SU-DHL-6 (cell line): Measurements from ENCODE around the gene BLOC1S6.

Source experiments
- EZH2phosphoT487 ChIP-seq: fragments of 200-600 bp; sonication (generic), shearing (Covaris generic); conservative IDR thresholded peaks from 2 replicates; pipeline ENCODE4 v1.6.1; 2018; ENCODE audit warnings: mild to moderate bottlenecking, antibody characterized with exemption, low read length, moderate library complexity, mixed read lengths
- TF ChIP-seq, protein P1 (sequence below): fragments of 200-600 bp; sonication (generic); IDR thresholded peaks from one replicate; pipeline ENCODE4 v1.5.1; 2017; ENCODE audit warnings: antibody characterized with exemption, mild to moderate bottlenecking, low read length, moderate library complexity; ENCODE audit not compliant: insufficient read depth, poor library complexity, severe bottlenecking

DNA sequence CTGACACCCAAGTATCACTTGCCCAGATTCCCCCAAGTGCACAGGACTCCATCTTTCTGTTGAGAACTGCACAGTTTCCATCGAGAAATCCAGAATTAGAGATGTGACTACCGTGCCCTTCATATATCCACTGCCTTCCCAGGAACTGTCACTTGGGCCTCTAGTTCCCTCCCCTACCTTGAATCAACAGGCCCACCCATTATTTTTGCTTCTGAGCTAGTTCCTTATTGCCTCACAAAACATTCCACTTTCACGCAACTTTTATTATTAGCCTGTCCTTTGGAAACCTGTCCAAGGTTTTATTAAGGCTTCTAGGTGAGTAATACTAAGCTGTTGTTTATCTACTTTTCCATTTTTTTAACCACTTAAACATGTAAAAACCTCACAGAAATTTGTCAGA, 47.5 kb upstream of the BLOC1S6 start:
- TF ChIP-seq, protein P1, sequence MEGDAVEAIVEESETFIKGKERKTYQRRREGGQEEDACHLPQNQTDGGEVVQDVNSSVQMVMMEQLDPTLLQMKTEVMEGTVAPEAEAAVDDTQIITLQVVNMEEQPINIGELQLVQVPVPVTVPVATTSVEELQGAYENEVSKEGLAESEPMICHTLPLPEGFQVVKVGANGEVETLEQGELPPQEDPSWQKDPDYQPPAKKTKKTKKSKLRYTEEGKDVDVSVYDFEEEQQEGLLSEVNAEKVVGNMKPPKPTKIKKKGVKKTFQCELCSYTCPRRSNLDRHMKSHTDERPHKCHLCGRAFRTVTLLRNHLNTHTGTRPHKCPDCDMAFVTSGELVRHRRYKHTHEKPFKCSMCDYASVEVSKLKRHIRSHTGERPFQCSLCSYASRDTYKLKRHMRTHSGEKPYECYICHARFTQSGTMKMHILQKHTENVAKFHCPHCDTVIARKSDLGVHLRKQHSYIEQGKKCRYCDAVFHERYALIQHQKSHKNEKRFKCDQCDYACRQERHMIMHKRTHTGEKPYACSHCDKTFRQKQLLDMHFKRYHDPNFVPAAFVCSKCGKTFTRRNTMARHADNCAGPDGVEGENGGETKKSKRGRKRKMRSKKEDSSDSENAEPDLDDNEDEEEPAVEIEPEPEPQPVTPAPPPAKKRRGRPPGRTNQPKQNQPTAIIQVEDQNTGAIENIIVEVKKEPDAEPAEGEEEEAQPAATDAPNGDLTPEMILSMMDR = no peak
- TF ChIP-seq EZH2phosphoT487 = no peak
